HS-27A (cell line): Measurements from ENCODE around the gene TSSK3.
A peak's percentile ranks its signal among the peaks of the same experiment; 100 is the strongest.
"Not testable (repeated sequence)": the region's sequence is repeated elsewhere in the genome, so short reads cannot be mapped to it uniquely, and the experiment has no call there.

ENCODE experiments used
- DNase-seq: peaks from one replicate; pipeline ENCODE4 v3.0.0-alpha.2; 2012; ENCODE audit warnings: low read depth, missing footprints

The TSSK3 gene

DNA sequence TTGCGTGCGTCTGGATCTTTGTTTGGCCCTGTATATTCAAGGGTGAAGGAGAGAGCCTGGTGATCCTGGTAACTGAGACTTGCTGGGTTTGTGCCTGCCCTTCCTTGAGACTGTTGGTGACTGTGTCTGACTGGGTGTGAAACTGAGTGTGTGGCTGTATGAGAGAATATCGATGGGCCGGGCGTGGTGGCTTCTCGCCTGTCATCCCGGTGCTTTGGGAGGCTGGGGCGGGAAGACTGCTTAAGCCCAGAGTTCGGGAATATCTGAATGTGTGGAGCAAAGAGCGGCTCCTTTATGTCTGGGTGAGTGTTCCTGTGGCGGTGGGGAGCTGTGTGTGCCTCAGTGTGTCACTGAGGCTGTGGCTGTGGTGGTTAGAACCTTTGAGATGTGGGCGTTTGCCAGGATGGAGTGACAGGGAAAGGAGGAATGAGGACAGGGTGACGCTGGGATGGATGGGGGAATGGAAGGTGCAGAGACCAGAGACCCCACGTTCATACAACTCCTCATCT, 23.6 kb upstream of the TSSK3 start:
- no peak for DNase-seq

- no peak for DNase-seq
Observed at GRCh38 chr1:32339363-32339978, 22.9 kb upstream of the TSSK3 start.

GRCh38 chr1:32341186-32341757, 21.1 kb upstream of the TSSK3 start:
- no peak for DNase-seq

- no peak for DNase-seq
Observed at GRCh38 chr1:32341971-32342370, 20.4 kb upstream of the TSSK3 start.

DNA sequence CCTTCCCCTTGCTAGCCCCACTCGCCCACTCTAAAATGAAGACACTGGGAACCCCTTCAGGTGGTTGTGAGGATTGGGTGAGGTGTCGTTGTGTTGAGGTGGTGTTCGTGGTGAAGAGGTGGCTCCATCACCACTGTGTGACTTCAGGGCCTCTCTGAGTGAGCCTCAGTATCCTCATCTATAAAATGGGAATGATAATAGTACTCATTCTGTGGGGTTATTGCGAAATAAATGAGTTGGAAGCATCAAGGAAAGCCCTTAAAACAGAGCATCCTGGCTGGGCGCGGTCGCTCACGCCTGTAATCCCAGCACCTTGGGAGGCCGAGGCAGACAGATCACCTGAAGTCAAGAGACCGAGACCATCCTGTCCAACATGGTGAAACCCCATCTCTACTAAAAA, 19.6 kb upstream of the TSSK3 start:
- no peak for DNase-seq

- DNase-seq = no peak
Observed at GRCh38 chr1:32345289-32345827, 17.0 kb upstream of the TSSK3 start.

- no peak for DNase-seq
Observed at GRCh38 chr1:32346532-32347157, 15.7 kb upstream of the TSSK3 start.

DNA sequence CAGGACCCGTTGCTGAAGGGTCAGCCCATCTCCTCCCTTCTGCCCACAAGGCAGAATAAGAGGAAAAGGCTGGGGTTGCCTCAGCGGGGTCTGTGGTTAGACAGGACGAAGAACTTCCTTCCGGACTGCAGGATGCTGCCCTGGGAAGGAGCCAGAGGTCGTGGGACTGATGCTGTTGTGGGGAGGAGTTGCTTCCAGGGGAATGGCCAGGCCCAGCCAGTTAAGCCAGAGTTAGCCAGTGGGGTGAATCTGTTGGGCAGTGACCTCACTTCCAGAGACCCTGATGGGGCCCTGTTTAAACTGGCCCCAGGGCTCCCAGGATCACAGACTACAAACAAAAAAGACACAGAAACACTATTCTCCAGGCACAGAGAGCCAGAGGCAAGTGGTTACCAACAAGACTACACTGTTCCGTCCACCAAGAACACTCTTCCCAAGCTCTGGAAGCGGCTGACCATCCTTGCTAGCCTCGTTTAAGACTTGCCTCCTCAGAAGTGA, 13.1 kb upstream of the TSSK3 start:
- no peak for DNase-seq

DNA sequence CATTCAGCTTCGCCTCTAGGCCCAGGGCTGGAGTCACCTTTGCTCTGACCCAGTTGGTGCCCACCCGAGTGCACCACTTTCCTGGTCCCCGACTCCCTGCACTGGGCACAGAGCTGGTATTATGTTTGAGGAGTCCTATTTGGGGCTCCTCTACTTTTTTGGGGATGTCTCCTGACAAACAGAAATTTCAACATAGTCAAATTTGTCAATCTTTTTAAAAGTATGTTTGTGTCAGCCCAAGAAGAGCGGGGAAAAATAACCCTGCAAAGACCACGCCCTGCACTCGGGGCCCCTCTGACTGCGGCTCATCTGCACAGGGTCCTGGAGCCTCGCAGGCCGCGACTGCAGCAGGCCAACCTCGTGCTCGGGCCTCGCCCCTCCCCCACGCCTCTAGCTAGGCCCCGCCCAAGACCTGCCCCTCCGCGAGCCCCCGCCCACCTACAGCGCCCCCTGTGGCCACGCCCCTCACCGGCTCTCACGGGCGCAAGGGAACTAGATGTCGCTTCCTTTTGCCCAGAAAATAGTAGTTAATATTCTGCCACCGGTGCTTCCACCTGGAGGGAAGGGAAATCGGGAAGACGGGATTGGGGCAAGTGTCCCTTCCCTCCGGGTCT, 11.4 kb upstream of the TSSK3 start:
- no peak for DNase-seq

- DNase-seq = peak; percentile 83
Observed at GRCh38 chr1:32351399-32352238, 10.7 kb upstream of the TSSK3 start.

DNA sequence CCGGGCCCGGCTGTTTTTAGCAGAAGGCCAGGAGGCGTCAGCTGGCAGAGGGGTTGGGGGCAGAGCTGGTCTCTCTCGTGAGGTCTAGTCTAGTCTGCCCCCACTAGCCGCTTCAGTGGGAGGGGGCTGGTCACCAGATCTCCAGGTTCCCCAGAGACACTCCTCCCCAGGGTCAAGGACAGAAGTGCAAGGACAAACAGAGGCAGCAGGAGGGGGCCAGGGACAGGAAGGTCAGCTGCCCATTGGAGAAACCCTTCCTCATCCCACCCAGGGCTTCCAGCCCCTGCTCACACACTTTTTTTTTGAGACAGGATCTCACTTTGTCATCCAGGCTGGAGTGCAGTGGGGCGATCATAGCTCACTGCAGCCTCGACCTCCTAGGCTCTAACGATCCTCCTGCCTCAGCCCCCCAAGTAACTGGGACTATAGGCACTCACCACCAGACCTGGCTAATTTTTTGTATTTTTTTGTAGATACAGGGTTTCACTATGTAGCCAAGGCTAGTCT, 10.0 kb upstream of the TSSK3 start:
- DNase-seq = no peak

DNA sequence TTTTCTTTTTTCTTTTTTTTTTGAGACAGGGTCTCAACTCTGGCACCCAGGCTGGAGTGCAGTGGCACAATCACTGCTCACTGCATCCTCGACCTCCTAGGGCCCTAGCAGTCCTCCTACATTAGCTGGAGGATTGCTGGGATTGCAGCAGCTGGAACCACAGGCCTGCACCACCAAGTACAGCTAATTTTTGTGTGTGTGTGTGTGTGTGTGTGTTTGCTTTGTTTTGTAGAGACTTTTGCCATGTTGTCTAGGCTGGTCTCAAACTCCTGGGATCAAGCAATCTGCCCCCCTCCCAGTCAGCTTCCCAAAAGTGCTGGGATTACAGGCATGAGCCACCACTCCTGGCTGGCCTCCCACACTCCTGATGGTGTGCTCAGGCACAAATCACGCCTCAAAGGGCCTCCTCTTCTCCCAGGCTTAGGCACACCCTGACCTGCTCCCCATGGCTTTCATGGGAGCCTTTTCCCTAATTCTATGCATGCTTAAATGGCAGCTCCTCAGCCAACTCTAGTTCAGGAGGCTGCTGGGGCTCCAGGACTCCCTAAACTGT, 9.4 kb upstream of the TSSK3 start:
- no peak for DNase-seq

GRCh38 chr1:32353431-32353830, 8.9 kb upstream of the TSSK3 start:
- no peak for DNase-seq

- DNase-seq = no peak
Observed at GRCh38 chr1:32353886-32354570, 8.3 kb upstream of the TSSK3 start.

GRCh38 chr1:32355778-32356177, 6.6 kb upstream of the TSSK3 start:
- DNase-seq = not testable (repeated sequence)

GRCh38 chr1:32356478-32356877, 5.9 kb upstream of the TSSK3 start:
- no peak for DNase-seq

GRCh38 chr1:32357614-32358013, 4.7 kb upstream of the TSSK3 start:
- DNase-seq = no peak

DNA sequence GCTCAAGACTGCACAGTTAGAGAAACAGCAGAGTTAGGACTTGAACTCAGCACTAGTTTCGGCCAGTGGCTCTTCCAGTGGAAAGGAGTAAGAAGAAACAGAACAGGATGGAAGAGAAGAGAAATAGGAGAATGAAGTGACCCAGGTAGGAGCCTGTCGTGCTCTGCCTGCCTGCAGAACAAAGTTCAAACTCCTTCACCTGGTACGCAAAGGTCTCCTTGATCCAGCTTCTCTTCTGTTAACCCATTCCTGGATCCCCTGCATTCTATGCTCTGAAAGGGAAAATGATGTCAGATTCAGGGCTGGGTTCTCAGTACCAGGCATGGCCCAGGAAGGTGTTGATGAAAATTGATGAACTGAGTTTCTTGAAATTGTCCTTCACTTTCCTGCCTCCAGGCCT, 3.9 kb upstream of the TSSK3 start:
- DNase-seq = no peak

- no peak for DNase-seq
Observed at GRCh38 chr1:32361308-32361673, 1.0 kb upstream of the TSSK3 start.

- DNase-seq = no peak
Observed at GRCh38 chr1:32361674-32362473, 465 bp upstream of the TSSK3 start.
